Stimulated activated effector memory CD8-positive, alpha-beta T cell treated with anti-CD3 and anti-CD28 coated beads, Interleukin-12 subunit alpha, Interleukin-12 subunit beta, amount 100 ng/mL, for 72 hours (primary cell): Measurements from ENCODE around the gene PNPLA1.

Experiments used
- ATAC-seq: fragments of 150-1000 bp; cut with Tn5 transposase; 2 replicates; pipeline ENCODE4 v1.10.0; 2021
- DNase-seq, 2 donors: peaks; one replicate each; pipeline ENCODE4 v3.0.0; 2021 to 2022; ENCODE audit warnings: low spot score in 2 of 2
- H3K27ac Mint-ChIP-seq: one replicate; pipeline ENCODE4 v1.8.0; 2022; ENCODE audit warnings: mild to moderate bottlenecking, mixed read lengths
- H3K36me3 Mint-ChIP-seq: one replicate; pipeline ENCODE4 v1.8.0; 2022; ENCODE audit warnings: mild to moderate bottlenecking, mixed read lengths
- H3K4me1 Mint-ChIP-seq: one replicate; pipeline ENCODE4 v1.8.0; 2022; ENCODE audit warnings: mixed read lengths
- H3K4me3 Mint-ChIP-seq: one replicate; pipeline ENCODE4 v1.8.0; 2022; ENCODE audit warnings: mild to moderate bottlenecking, mixed read lengths
- H3K9me3 Mint-ChIP-seq: one replicate; pipeline ENCODE4 v1.8.0; 2022; ENCODE audit warnings: mixed read lengths

The PNPLA1 gene

GRCh38 chr6:36343109-36343680, 73.3 kb downstream of the PNPLA1 start:
- ATAC-seq (no peak), DNase-seq (no peak)
- Mint-ChIP-seq H3K4me3 (no peak overlapping the region), H3K4me1 (peaks cover 6% of the 10 kb centered on the region), H3K27ac (no peak overlapping the region), H3K9me3 (no peaks in the 10 kb centered on the region), H3K36me3 (no peaks in the 10 kb centered on the region)

- H3K4me3 Mint-ChIP-seq, result no peak overlapping the region
Measured at GRCh38 chr6:36345681-36346466, 76.0 kb downstream of the PNPLA1 start.

GRCh38 chr6:36346486-36347273, 76.8 kb downstream of the PNPLA1 start:
- Mint-ChIP-seq H3K27ac (no peak overlapping the region), H3K36me3 (no peaks in the 10 kb centered on the region), H3K4me1 (no peaks in the 10 kb centered on the region), H3K9me3 (no peaks in the 10 kb centered on the region), H3K4me3 (no peak overlapping the region)
- no peak for ATAC-seq
- DNase-seq, result no peak

More at GRCh38 chr6:36345681-36346466, 76.0 kb downstream of the PNPLA1 start:
- ATAC-seq, result no peak
- DNase-seq, result no peak
- no peaks in the 10 kb centered on the region for H3K36me3 Mint-ChIP-seq
- no peak overlapping the region for H3K27ac Mint-ChIP-seq
- H3K9me3 Mint-ChIP-seq, result no peaks in the 10 kb centered on the region
- H3K4me1 Mint-ChIP-seq, result peaks cover 2% of the 10 kb centered on the region

GRCh38 chr6:36347621-36348020, 77.8 kb downstream of the PNPLA1 start:
- Mint-ChIP-seq H3K27ac (no peak overlapping the region), H3K4me3 (no peak overlapping the region), H3K9me3 (no peaks in the 10 kb centered on the region), H3K4me1 (no peaks in the 10 kb centered on the region), H3K36me3 (no peaks in the 10 kb centered on the region)
- DNase-seq, result no peak
- no peak for ATAC-seq

GRCh38 chr6:36349240-36349639, 79.4 kb downstream of the PNPLA1 start:
- Mint-ChIP-seq H3K27ac (no peak overlapping the region), H3K4me3 (no peak overlapping the region), H3K4me1 (peaks cover 6% of the 10 kb centered on the region), H3K36me3 (no peaks in the 10 kb centered on the region), H3K9me3 (peaks cover 2% of the 10 kb centered on the region)
- no peak for DNase-seq
- ATAC-seq, result no peak

GRCh38 chr6:36350082-36350481, 80.2 kb downstream of the PNPLA1 start:
- H3K4me1 Mint-ChIP-seq, result peaks cover 6% of the 10 kb centered on the region
- H3K36me3 Mint-ChIP-seq, result no peaks in the 10 kb centered on the region
- DNase-seq (no peak), ATAC-seq (no peak)
- H3K27ac Mint-ChIP-seq, result no peak overlapping the region
- H3K4me3 Mint-ChIP-seq, result no peak overlapping the region
- peaks cover 2% of the 10 kb centered on the region for H3K9me3 Mint-ChIP-seq

GRCh38 chr6:36350681-36351571, 81.1 kb downstream of the PNPLA1 start:
- ATAC-seq (no peak), DNase-seq (no peak)
- Mint-ChIP-seq H3K9me3 (peaks cover 2% of the 10 kb centered on the region), H3K27ac (no peak overlapping the region), H3K4me1 (peaks cover 15% of the 10 kb centered on the region), H3K4me3 (no peak overlapping the region), H3K36me3 (no peaks in the 10 kb centered on the region)

- DNase-seq (no peak), ATAC-seq (no peak)
- no peak overlapping the region for H3K27ac Mint-ChIP-seq
- peaks cover 2% of the 10 kb centered on the region for H3K9me3 Mint-ChIP-seq
- no peaks in the 10 kb centered on the region for H3K36me3 Mint-ChIP-seq
- peaks cover 24% of the 10 kb centered on the region for H3K4me1 Mint-ChIP-seq
- no peak overlapping the region for H3K4me3 Mint-ChIP-seq
Measured at GRCh38 chr6:36352477-36353157, 82.8 kb downstream of the PNPLA1 start.

GRCh38 chr6:36353411-36353915, 83.6 kb downstream of the PNPLA1 start:
- H3K4me3 Mint-ChIP-seq, result no peak overlapping the region
- no peak for ATAC-seq
- H3K36me3 Mint-ChIP-seq, result no peaks in the 10 kb centered on the region
- H3K27ac Mint-ChIP-seq, result no peak overlapping the region
- peaks cover 2% of the 10 kb centered on the region for H3K9me3 Mint-ChIP-seq
- H3K4me1 Mint-ChIP-seq, result peaks cover 31% of the 10 kb centered on the region
- no peak for DNase-seq

GRCh38 chr6:36355819-36356218, 86.0 kb downstream of the PNPLA1 start:
- H3K27ac Mint-ChIP-seq, result peak overlapping the region; percentile 26
- peaks cover 42% of the 10 kb centered on the region for H3K4me1 Mint-ChIP-seq
- no peak overlapping the region for H3K4me3 Mint-ChIP-seq
- DNase-seq (no peak), ATAC-seq (peak; percentile 81)
- no peaks in the 10 kb centered on the region for H3K36me3 Mint-ChIP-seq
- peaks cover 2% of the 10 kb centered on the region for H3K9me3 Mint-ChIP-seq

GRCh38 chr6:36357872-36358225, 88.0 kb downstream of the PNPLA1 start:
- Mint-ChIP-seq H3K4me3 (no peak overlapping the region), H3K9me3 (peaks cover 2% of the 10 kb centered on the region), H3K36me3 (no peaks in the 10 kb centered on the region), H3K27ac (no peak overlapping the region), H3K4me1 (peaks cover 45% of the 10 kb centered on the region)
- ATAC-seq, result peak; percentile 72
- DNase-seq, result no peak
